NCI-H82 (cell line): ENCODE data around the gene AP5Z1.
A peak's percentile ranks its signal among the peaks of the same experiment; 100 is the strongest.

ENCODE experiments used
- DNase-seq: peaks from one replicate; lab custom pipeline; 2025; lab: John Stamatoyannopoulos, UW

Gene AP5Z1

DNA sequence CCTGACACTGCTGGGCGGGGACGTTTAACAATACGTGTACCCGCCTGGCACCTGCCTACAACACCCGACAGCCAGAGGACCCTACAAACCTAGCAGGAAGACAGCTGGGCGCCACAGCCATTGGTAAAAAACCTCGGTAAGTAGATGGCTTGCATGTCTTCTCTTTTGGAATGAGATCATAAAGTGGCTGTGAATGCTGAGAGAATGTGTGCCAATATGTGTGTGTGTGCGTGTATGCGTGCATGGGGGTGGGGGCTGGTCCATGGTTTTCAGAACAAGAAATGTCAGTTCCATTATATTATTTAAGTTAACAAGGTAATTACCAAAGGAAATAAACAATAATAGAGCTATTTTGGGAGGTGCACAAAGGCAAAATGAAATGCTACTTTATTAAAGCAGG lies 47.3 kb downstream of the AP5Z1 start:
- no peak for DNase-seq

- no peak for DNase-seq
Measured at GRCh38 chr7:4823441-4824119, 48.2 kb downstream of the AP5Z1 start.

DNA sequence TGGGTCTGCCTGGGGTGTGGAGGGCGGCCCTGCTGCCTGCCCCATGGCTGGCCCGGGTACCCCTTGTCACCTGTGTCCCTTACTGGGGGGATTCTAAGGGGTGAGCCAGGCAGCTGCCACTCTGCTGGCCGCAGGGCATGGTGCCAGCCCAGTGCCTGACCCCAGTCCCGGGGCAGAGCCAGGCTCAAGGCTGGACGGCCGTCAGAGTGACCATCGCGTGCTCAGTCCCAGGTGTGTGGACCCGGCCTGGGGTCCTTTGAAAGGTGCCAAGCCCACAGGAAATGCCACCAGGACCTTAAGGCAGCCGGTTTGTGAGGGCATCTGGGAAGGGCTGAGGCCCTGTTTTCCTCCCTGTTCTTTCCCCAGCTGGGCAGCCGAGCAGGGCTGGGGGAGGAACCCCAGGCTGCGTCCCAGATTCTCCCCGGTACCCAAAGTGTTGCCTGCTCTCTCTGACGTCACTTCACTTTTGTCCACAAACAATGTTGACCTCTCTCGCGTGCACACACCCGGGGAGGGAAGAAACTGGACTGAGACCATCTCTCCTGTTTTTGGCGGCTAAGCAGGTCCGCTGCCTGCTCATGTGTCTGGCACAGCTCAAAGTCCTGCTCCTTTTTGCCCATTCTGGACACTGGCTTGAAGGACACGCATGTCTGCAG lies 48.8 kb downstream of the AP5Z1 start:
- no peak for DNase-seq

DNA sequence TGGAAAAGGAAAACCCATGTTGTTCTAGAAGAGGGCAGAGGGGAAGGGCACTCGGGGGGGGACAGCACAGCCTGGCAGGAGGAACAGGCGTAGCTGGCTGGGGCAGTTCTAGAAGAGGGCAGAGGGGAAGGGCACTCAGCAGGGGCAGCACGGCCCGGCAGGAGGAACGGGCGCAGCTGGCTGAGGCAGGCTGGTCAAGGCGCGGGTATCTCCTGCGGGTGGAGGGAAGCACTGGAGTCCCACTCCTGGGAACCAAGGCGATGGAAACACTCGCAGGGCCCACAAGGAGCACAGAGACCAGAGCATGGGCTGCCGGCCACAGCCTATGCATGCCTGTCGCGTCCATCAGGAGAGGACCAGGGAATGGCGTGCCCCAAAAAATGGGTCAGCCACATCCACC lies 49.7 kb downstream of the AP5Z1 start:
- DNase-seq, result no peak

- DNase-seq, result no peak
Measured at GRCh38 chr7:4828720-4829383, 53.4 kb downstream of the AP5Z1 start.

DNA sequence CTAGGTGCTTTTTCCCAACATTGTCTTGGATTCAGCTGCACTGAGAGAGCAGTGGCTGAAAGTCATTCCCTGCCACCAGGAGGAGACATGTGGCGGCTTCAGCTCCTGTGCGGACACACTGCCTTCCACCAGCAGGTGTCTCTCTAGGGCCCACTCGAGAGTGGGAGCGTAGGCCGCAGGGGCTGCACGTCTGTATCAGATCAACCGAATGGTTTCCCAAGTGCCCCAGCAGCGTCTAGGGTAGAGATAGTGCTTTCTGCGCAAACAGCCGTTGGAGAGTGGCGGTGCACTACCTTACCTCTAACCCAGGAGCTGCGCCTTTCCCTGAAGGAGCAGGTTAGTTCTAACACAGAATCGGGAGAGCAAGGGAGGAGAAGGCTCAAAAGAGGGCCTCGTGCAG lies 54.8 kb downstream of the AP5Z1 start:
- peak; percentile 90 for DNase-seq

GRCh38 chr7:4831723-4832495 lies 56.5 kb downstream of the AP5Z1 start:
- DNase-seq, result no peak

GRCh38 chr7:4832711-4833110 lies 57.3 kb downstream of the AP5Z1 start:
- DNase-seq, result no peak

DNA sequence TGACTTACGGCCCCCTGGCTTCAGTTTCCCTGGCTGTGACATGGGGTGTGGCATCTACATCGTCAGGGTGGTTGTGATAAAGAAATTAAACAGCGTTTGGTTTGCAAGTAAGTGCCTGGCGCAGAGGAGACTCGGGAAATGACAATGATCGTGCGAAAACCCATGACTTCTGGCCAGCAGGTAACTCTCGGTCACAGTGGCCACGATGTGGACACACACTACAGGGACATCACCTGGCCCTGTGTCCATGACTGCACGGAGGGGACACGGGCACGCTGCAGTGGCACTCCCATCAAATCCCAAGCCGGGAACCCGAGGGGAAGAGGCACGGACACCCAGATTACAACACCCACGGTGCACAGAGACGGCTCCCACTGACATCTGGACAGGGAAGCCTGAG lies 57.8 kb downstream of the AP5Z1 start:
- no peak for DNase-seq

- DNase-seq, result no peak
Measured at GRCh38 chr7:4833691-4834600, 58.5 kb downstream of the AP5Z1 start.

- DNase-seq, result no peak
Measured at GRCh38 chr7:4834601-4835397, 59.4 kb downstream of the AP5Z1 start.

- DNase-seq, result no peak
Measured at GRCh38 chr7:4835398-4836205, 60.2 kb downstream of the AP5Z1 start.

GRCh38 chr7:4836206-4836661 lies 60.8 kb downstream of the AP5Z1 start:
- DNase-seq, result no peak

- DNase-seq, result no peak
Measured at GRCh38 chr7:4837041-4837802, 61.8 kb downstream of the AP5Z1 start.

- DNase-seq, result peak; percentile 52
Measured at GRCh38 chr7:4837803-4838625, 62.6 kb downstream of the AP5Z1 start.

GRCh38 chr7:4838626-4839334 lies 63.4 kb downstream of the AP5Z1 start:
- DNase-seq, result no peak

DNA sequence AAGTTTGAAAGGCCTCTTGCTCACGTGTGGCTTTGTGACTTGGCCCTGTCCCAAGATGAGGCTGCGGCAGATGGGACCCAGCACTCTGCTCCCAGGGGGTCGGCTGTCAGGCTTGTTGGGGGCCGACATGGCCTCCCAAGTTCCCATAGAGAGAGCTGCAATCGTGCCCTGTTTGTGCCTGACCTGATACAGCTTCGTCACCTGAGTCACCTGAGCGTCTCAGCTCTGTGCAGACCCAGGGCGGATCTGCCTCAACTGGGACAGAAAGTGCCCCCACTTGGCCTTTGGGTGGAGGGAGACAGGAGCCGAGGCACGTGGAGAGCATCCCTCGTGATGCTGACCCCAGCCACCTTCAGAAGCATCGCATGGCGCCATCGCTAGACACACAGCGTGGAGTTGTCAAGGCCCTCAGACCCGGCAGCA lies 64.7 kb downstream of the AP5Z1 start:
- peak; percentile 24 for DNase-seq
